Brain microvascular endothelial cell (primary cell): ENCODE results near the gene HEATR5A.

Experiments used
- DNase-seq: peaks from one replicate; pipeline ENCODE4 v3.0.0-alpha.2; 2020
- H3K27ac ChIP-seq: fragments of 250-450 bp; sonication (Bioruptor Pico); 2 replicates; pipeline ENCODE4 v1.5.1; 2020; ENCODE audit warnings: mild to moderate bottlenecking, moderate library complexity
- H3K27me3 ChIP-seq: fragments of 250-450 bp; sonication (Bioruptor Pico); replicated peaks from 2 replicates; pipeline ENCODE4 v1.5.1; 2020; ENCODE audit warnings: mild to moderate bottlenecking
- H3K36me3 ChIP-seq: fragments of 250-450 bp; sonication (Bioruptor Pico); replicated peaks from 2 replicates; pipeline ENCODE4 v1.5.1; 2020; ENCODE audit warnings: mild to moderate bottlenecking
- H3K4me3 ChIP-seq: 2 replicates; pipeline ENCODE4 v1.5.1; 2011; ENCODE audit warnings: low read depth, mild to moderate bottlenecking, control low read depth, low read length, moderate library complexity
- CTCF ChIP-seq: IDR thresholded peaks from 2 replicates; pipeline ENCODE4 v1.5.1; 2011; ENCODE audit warnings: low read depth, mild to moderate bottlenecking, moderate library complexity, low read length, control low read depth, inconsistent platforms; ENCODE audit errors: missing control alignments
- in situ Hi-C: cut with HindIII; loops from 2 replicates; pipeline ENCODE4 v1.10.0; 2017; ENCODE audit warnings: low sequenced_read_pairs, low pct_ligation_motif_present

Gene HEATR5A

DNA sequence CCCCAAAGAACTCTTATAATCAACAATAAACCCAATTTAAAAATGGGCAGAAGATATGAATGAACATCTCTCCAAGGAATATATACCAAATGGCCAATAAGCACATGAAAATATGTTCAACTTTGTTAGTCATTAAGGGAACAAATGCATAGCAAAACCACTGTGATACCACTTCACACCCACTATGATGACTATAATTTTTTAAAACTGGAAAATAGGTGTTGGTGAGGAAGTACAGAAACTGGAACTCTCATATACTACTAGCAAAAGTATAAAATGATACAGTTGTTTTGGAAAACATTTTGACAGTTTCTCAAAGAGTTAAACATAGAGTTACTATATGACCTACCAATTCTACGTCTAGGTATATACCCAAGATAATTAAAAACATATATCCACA lies 9.4 kb upstream of the HEATR5A start:
- Histone ChIP-seq H3K27ac (no peak overlapping the region), H3K36me3 (no peaks in the 10 kb centered on the region), H3K4me3 (no peak overlapping the region), H3K27me3 (no peaks in the 10 kb centered on the region)
- DNase-seq = no peak
- in situ Hi-C loops = no loop called here
- TF ChIP-seq CTCF = no peak

GRCh38 chr14:31428011-31428410 lies 7.7 kb upstream of the HEATR5A start:
- DNase-seq = no peak
- Histone ChIP-seq H3K27ac (no peak overlapping the region), H3K36me3 (no peaks in the 10 kb centered on the region), H3K27me3 (no peaks in the 10 kb centered on the region), H3K4me3 (no peak overlapping the region)
- no peak for TF ChIP-seq CTCF
- in situ Hi-C loops = no loop called here

- in situ Hi-C loops = no loop called here
- TF ChIP-seq CTCF = no peak
- Histone ChIP-seq H3K27me3 (no peaks in the 10 kb centered on the region), H3K27ac (no peak overlapping the region), H3K4me3 (no peak overlapping the region), H3K36me3 (no peaks in the 10 kb centered on the region)
- no peak for DNase-seq
Measured at GRCh38 chr14:31426663-31427062, 6.3 kb upstream of the HEATR5A start.

DNA sequence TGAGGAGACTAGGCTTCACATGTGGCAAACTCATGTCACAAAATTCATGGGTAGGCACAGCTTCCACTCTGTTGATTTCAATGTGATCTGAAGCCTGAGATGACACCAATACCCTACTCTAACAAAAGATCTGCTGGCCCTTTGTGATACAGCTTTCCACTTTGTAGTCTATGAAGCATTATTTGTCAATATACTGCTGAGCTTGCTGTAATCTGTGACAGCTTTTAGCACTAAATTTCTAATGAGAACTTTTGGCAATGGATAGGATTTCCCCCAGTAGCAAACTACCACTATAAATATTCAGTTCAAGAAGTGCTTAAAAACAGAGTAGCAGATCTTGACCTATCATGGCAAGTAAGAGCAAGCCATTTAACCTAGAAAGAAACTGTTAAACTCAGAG lies 5.6 kb upstream of the HEATR5A start:
- Histone ChIP-seq H3K27ac (no peak overlapping the region), H3K36me3 (no peaks in the 10 kb centered on the region), H3K4me3 (no peak overlapping the region), H3K27me3 (no peaks in the 10 kb centered on the region)
- DNase-seq = no peak
- in situ Hi-C loops = no loop called here
- TF ChIP-seq CTCF = no peak

DNA sequence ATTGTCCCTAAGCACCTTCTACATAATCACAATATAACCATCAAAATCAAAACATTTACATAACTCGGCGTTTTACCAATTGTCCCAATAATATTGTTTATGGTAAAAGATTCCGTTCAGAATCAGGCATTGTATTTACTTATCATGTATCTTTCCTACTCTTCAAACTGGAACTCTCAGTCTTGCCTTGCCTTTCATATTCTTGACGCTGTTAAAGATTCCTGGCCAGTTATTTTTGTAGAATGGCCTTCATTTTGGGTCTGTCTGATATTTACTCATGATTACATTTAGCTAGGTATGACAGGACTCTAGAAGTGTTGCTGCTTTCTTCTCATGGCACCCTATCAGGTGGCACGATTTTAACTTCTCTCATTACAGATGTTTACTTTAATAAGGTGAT lies 850 bp upstream of the HEATR5A start:
- in situ Hi-C loops = no loop called here
- Histone ChIP-seq H3K27ac (no peak overlapping the region), H3K36me3 (no peaks in the 10 kb centered on the region), H3K27me3 (no peaks in the 10 kb centered on the region), H3K4me3 (no peak overlapping the region)
- DNase-seq = no peak
- TF ChIP-seq CTCF = no peak

GRCh38 chr14:31419967-31420318 lies 407 bp downstream of the HEATR5A start:
- no peak for TF ChIP-seq CTCF
- Histone ChIP-seq H3K27me3 (no peaks in the 10 kb centered on the region), H3K27ac (peak overlapping the region; percentile 72), H3K4me3 (peak overlapping the region; percentile 100), H3K36me3 (no peaks in the 10 kb centered on the region)
- in situ Hi-C loops = no loop called here
- no peak for DNase-seq
